ENCODE results near the gene NKAIN4.

Gene NKAIN4

GRCh38 chr20:63267691-63268090 is 13.4 kb upstream of the NKAIN4 start:
- TF ChIP-seq, protein P1, sequence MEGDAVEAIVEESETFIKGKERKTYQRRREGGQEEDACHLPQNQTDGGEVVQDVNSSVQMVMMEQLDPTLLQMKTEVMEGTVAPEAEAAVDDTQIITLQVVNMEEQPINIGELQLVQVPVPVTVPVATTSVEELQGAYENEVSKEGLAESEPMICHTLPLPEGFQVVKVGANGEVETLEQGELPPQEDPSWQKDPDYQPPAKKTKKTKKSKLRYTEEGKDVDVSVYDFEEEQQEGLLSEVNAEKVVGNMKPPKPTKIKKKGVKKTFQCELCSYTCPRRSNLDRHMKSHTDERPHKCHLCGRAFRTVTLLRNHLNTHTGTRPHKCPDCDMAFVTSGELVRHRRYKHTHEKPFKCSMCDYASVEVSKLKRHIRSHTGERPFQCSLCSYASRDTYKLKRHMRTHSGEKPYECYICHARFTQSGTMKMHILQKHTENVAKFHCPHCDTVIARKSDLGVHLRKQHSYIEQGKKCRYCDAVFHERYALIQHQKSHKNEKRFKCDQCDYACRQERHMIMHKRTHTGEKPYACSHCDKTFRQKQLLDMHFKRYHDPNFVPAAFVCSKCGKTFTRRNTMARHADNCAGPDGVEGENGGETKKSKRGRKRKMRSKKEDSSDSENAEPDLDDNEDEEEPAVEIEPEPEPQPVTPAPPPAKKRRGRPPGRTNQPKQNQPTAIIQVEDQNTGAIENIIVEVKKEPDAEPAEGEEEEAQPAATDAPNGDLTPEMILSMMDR (IDR thresholded peaks at IDR 0.05; ENCODE audit: extremely low read depth, missing control alignments), result no peak

GRCh38 chr20:63265891-63266515 is 11.7 kb upstream of the NKAIN4 start:
- DNase-seq (ENCODE audit: low spot score), result no peak
- TF ChIP-seq, protein P1 (IDR thresholded peaks at IDR 0.05; ENCODE audit: extremely low read depth, missing control alignments), result no peak

More at GRCh38 chr20:63267691-63268090, 13.4 kb upstream of the NKAIN4 start:
- no peak for DNase-seq (ENCODE audit: low spot score)

DNA sequence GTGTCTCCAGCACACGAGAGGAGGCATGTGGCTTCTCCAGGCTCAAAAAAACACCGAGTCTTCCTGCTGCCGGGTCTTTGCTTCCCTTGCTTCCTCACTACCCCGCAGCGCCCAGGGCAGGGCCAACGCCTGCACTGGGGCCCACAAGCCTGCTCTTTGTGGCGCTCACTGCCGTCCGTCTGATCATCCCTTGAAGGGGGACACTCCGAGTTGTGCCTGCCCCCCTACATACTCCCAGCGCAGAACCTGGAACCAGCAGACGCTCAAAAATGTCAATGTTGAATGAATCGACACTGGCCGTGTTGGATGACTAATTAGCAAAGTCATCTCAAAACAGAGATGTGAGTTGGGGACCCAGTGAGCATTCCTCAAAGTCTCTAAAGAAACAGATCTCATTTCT is 10.3 kb upstream of the NKAIN4 start:
- DNase-seq (ENCODE audit: low spot score), result no peak
- TF ChIP-seq, protein P1 (IDR thresholded peaks at IDR 0.05; ENCODE audit: extremely low read depth, missing control alignments), result no peak

- TF ChIP-seq, protein P1 (IDR thresholded peaks at IDR 0.05; ENCODE audit: extremely low read depth, missing control alignments), result no peak
- no peak for DNase-seq (ENCODE audit: low spot score)
Measured at GRCh38 chr20:63264000-63264399, 9.7 kb upstream of the NKAIN4 start.

- TF ChIP-seq, protein P1 (IDR thresholded peaks at IDR 0.05; ENCODE audit: extremely low read depth, missing control alignments), result no peak
- DNase-seq (ENCODE audit: low spot score), result no peak
Measured at GRCh38 chr20:63262836-63263235, 8.6 kb upstream of the NKAIN4 start.

DNA sequence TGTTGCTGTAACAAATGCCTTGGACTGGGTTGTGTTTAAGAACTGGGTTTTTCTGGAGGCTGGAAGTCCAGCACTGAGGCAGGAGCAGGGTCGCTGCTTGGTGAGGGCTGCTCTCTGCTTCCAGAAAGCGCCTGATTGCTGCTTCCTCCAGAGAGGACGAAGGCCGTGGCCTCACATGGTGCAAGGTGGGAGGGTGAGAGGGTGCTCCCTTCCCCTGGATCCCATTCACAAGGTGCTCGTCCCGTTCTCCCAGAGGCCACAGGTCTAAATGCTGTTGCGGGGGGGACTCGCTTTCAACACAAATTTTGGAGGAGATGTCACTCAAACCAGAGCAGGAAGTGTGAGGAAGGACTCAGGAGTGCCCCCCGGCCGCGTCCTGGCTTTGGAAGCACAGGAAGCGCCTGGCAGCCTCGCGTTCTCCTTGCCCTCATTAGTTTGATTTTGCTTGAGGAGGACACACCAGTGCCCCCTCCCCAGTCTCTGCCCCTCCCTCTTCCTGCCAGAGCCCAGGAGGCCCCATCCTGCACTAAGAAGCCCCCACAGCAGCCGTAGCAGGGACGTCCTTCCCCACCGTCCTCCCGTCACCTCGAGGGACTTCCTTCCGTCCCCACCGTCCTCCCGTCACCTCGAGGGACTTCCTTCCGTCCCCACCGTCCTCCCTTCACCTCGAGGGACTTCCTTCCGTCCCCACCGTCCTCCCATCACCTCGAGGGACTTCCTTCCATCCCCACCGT is 7.7 kb upstream of the NKAIN4 start:
- TF ChIP-seq, protein P1 (IDR thresholded peaks at IDR 0.05; ENCODE audit: extremely low read depth, missing control alignments), result no peak
- DNase-seq (ENCODE audit: low spot score), result no peak

GRCh38 chr20:63261060-63261794 is 7.0 kb upstream of the NKAIN4 start:
- TF ChIP-seq, protein P1 (IDR thresholded peaks at IDR 0.05; ENCODE audit: extremely low read depth, missing control alignments), result no peak
- no peak for DNase-seq (ENCODE audit: low spot score)

Measured in GM20000 (cell line).